NK-92 (cell line): ENCODE measurements around the gene ANO6.

Source experiments
- DNase-seq: peaks from one replicate; lab custom pipeline; 2025; ENCODE audit not compliant: unreplicated experiment; lab: John Stamatoyannopoulos, UW

Gene ANO6

GRCh38 chr12:45342171-45342570 lies 126.3 kb downstream of the ANO6 start:
- no peak for DNase-seq

DNA sequence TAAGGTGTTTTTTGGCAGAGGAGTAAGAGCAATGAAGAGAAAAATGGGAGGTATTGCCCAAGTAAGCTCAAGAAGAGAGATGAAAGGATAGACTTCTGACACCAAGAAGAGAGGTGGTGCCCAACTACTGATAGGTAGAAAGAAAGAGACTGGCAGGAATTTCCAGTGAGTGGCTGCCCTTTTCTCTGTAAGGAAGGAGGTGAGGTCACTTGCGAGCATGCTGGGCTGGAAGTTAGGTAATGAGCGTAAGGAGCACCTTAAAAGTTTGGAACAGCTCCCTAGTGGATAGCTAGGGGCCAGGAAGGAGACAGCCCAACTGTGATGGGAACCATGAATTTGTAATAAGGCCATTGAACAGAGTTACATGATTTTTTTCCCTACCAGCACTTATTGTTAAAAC lies 127.0 kb downstream of the ANO6 start:
- no peak for DNase-seq

DNA sequence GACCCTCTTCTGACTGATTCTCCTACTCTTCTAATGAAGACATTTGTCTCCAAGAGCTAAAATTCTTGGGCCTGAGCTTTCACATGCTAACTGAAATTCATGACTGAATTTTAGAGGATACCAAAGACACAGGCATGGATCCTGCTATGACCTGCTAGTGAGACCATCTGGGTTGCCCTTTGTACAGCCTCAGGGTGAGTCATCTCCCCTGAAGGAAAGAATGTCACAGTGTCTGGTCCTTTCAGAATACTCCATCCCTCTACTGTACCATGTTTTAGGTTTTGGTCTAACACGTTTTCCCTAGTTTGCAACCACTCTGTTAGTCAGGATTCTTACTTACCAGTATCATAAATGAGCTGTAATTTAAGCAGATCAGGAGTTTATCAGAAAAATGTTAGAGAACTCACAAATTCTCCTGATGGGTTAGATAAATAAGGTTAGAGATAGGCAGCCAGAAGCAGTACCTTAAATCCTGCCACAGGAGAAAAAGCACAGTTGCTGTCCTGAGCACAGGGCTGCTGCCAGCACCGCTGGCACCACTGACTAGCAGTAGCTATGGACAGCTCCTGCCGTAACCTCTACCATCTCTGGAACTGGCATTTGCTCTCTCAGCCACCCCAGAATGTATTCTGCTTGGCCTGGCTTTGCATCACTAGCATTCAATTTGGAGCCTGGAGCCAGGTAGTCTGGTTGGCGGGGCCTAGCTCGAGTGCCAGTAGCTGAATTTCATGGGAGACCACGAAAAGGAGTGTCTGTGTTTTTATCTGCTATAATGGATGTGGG lies 127.6 kb downstream of the ANO6 start:
- no peak for DNase-seq

DNA sequence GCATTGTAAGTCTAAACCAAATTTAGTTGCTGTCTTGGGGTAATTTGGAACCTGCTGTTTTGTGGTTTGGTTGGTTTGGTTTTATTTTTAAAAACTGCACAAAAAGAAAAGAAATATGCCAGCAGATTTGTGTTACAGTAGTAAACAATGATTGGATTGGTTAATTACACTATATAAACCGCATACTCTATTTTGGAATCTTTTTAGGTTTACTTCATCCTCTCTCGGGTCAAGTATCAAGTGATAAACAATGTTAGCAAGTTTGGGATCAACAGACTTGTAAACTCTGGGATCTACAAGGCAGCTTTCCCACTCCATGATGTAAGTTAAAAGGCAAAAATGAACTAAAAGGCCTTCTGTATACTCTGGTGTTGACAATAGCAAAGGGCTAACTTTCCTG lies 132.4 kb downstream of the ANO6 start:
- no peak for DNase-seq

DNA sequence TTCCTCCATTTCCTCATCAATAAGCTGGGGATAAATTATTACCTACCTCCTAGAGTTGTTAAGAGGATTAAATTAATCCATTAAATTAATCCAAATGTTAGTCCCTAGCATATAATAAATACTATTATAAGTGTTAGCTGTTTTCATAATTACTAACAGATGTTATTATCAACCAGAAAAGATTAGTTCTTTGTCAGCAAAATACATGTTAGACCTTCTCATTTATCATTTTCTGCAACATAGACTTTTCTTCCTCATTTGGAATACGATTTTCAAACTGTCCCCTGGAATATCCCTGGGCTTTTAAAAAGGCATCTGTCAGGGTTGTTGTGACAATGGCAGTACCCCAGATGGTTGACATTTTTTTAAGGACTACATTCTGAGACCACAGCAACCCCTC lies 133.1 kb downstream of the ANO6 start:
- DNase-seq, result no peak

- DNase-seq, result no peak
Measured at GRCh38 chr12:45349916-45350315, 134.0 kb downstream of the ANO6 start.

- no peak for DNase-seq
Measured at GRCh38 chr12:45350861-45351260, 135.0 kb downstream of the ANO6 start.

DNA sequence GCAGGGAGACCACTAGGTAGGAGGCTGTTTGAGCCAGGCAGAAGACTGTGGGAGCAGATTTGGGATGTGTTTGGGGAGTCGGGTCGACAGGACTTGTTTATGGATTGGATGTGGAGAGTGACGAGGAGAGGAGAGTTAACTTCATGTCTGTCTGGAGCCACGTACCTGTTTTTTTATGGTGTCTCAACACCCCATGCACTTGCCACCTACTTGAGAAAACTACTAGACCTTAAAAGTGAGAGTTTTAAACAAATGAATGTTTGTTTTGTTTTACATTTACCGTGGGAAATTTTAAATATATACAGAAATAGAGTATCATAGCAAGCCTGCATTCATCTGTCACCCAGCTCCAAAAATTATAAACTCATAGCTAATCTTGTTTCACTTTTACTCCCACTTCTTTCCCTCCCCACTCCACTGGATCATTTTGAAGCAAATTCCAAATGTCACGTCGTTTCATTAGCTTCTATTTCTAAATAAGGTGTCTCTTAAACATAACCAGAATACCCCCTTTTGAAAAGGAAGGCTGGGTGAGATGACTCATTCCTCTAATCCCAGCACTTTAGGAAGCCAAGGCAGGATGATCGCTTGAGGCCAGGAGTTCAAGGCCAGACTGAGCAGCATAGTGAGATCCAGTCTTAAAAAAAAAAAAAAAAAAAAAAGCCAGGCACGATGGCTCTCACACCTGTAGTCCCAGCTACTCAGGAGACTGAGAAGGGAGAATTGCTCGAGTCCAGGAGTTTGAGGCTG lies 136.2 kb downstream of the ANO6 start:
- no peak for DNase-seq

- DNase-seq, result no peak
Measured at GRCh38 chr12:45353944-45354343, 138.0 kb downstream of the ANO6 start.

- DNase-seq, result no peak
Measured at GRCh38 chr12:45354399-45354798, 138.5 kb downstream of the ANO6 start.

GRCh38 chr12:45355730-45356129 lies 139.8 kb downstream of the ANO6 start:
- DNase-seq, result no peak

DNA sequence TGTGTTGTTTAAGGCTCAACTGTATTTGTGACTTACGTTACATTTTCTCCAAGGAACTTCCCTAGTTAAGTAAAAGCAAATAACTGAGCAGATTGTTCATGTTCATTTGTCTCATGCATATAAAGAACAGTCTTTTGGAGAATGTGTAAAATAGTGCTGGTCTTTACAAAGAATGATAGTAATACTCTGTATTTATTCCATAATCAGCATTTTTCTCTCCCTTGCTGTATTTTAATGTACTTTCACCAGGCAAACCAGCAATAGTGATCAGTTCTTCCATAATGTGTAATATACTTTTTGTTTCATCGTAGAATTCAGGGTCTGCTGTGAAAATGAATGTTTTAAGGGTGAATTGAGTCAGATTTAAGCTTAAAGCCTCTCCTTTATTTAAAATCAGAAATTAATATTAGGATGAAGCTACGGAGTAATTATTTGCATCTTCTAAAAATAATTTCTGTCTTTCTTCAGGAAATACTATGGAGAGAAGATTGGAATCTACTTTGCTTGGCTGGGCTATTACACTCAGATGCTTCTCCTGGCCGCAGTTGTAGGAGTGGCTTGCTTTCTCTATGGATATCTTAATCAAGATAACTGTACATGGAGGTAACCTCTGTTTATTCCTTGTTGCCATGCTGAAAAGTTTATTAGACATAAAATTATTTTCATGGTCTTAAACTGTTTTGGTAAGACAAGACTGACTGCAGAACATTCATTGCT lies 141.1 kb downstream of the ANO6 start:
- no peak for DNase-seq

- no peak for DNase-seq
Measured at GRCh38 chr12:45357539-45358417, 141.9 kb downstream of the ANO6 start.

GRCh38 chr12:45362291-45362690 lies 146.4 kb downstream of the ANO6 start:
- DNase-seq, result no peak

DNA sequence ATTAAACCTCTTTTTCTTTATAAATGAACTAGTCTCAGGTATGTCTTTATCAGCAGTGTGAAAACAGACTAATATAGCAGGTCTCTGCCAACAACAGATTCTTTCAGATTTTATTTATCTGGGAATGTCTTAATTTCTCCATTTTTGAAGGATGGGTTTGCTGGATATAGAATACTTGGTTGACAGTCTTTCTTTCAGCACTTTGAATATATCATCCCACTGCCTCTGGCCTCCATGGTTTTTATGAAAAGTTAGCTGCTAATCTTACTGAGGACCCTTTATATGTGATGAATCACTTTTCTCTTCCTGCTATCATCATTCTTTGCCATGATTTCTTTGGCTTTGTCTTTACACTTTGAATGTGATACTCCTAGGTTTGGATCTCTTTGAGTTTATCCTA lies 148.0 kb downstream of the ANO6 start:
- no peak for DNase-seq

DNA sequence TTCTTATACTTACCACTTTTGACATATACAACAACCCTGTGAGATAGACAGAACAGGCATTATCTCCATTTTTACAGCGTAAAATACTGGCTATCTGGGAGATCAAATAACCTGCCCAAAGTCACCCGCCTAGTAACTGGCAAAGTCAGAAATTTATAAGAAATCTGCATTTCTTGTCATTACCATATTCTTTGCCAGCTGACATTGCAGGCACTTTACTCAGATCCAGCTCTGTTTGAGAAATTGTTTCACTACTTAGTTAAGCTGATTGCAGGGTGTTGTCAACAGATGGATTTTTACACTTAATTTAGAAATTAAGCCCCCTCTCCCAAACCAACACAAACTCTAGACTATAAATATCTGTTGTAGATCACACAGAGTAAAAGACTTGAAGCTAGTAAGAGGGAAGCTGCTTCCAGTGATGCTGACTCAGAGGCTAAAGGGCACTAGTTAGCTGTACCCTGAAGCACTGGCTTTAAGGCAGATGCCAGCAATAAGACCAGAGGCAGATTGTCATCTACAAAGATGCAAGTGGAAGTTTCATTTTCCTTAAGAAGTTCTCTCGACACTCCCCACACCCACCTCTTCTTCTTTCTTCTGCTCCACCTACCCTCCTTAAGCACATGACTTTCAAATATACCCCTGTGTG lies 153.1 kb downstream of the ANO6 start:
- no peak for DNase-seq

DNA sequence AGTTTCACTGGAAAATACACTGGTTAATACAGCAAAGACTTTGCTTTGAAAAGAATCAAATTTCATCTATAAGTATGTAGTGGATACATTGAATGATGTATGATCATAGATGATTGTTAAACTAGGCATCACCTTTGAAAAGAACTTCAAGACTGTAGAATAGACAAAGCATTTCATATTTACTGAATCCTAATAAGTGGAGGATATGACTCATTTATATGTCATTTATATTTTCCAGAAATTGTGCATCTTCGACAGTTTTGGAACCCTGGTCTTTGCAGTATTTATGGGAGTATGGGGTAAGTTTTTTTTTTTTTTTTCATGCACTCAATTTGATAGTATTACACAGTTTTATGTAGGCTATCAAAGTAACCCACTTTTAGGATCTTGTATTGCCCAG lies 161.9 kb downstream of the ANO6 start:
- DNase-seq, result no peak

GRCh38 chr12:45379261-45379660 lies 163.4 kb downstream of the ANO6 start:
- DNase-seq, result no peak

DNA sequence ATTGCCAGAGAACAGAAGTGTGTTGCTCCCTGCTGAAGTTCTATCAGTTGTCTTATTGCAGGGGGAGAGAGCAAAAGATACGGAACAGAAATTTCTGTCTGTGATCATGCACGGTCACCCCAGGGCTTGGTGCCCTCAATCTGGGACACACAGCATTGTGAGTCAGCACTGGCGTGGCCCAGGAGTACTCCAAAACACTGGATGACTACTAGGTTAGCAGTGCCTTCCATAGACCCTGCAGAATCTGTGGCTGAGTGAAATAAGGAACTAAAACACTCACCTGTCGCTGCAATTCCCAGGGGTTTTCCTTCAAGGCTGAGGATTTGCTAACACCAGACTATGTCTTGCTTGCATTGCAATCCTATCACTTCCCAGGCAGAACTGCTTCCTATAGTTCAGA lies 165.5 kb downstream of the ANO6 start:
- DNase-seq, result no peak

DNA sequence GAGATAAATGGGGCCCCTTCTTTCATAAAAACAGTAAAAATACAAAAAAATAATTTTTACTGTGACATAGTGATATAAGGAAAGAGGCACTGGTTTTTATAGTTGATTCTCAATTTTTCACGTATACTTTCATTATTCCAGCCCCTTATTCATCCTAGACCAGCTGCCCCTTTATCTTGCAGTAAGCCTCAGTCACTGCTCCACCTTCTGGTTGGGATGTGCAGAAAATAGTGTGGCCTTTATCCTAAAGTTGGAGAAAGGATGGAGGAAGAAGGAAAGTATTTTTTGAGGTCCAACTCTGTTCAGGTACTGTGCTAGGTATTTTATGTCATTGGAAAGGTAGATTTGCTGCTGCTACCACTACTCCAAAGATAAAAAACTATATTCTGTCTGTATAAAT lies 172.7 kb downstream of the ANO6 start:
- no peak for DNase-seq

GRCh38 chr12:45389426-45389825 lies 173.5 kb downstream of the ANO6 start:
- DNase-seq, result no peak
